ENCODE data around the gene PROB1.

PROB1 gene

GRCh38 chr5:139389701-139390638 is 4.9 kb downstream of the PROB1 start, which contains the start of gene MZB1:
Gene MZB1 (minus strand): TSS chr5:139389913. CDS start chr5:139389856, 57 bp downstream.
- H3K14ac ChIP-seq (ENCODE audit: low read length) = no peak within 1 kb of the TSS
- no peak within 1 kb of the TSS for H3K4ac ChIP-seq (ENCODE audit: low read length)
- H3K36me3 ChIP-seq (replicated peaks in 1 of 2; ENCODE audit: control insufficient read depth in 2 of 2, insufficient read depth in 2 of 2, low read length in 2 of 2) = no peaks in the 10 kb centered on the region
- peak within 1 kb of the TSS in 1 of 2 donors; percentile 23 for H3K4me3 ChIP-seq (ENCODE audit: low read length in 2 of 2)
- H3K23ac ChIP-seq (ENCODE audit: low read depth, low read length, poor library complexity) = no peak within 1 kb of the TSS
- H4K91ac ChIP-seq (ENCODE audit: low read depth, low read length, poor library complexity) = no peak within 1 kb of the TSS
- no CpG with 5 or more reads among the region's 11 CpGs for WGBS, 2 donors (ENCODE audit: extremely low coverage in 2 of 2, insufficient read length in 2 of 2, insufficient replicate concordance in 1 of 2)
- no peak within 1 kb of the TSS for H2BK12ac ChIP-seq (ENCODE audit: low read length)
- H3K79me1 ChIP-seq (ENCODE audit: low read depth, low read length) = peaks cover 2% of the 10 kb centered on the region
- H3K4me1 ChIP-seq (ENCODE audit: control insufficient read depth in 2 of 2, insufficient read depth in 1 of 2, low read depth in 1 of 2, low read length in 2 of 2) = peaks cover 2 to 9% of the 10 kb centered on the region in 2 donors
- peak within 1 kb of the TSS; percentile 32 for H2BK120ac ChIP-seq (ENCODE audit: low read depth, low read length)
- H2BK5ac ChIP-seq (ENCODE audit: low read length) = no peak within 1 kb of the TSS
- H3K9me3 ChIP-seq (replicated peaks in 1 of 2; ENCODE audit: control insufficient read depth in 2 of 2, insufficient read depth in 1 of 2, low read depth in 1 of 2, low read length in 2 of 2) = peaks cover 0 to 17% of the 10 kb centered on the region in 2 donors
- H2AK5ac ChIP-seq (ENCODE audit: low read depth, low read length) = no peak within 1 kb of the TSS
- H3K27me3 ChIP-seq (ENCODE audit: control insufficient read depth in 3 of 3, insufficient read depth in 3 of 3, low read depth in 1 of 3, low read length in 3 of 3) = peaks cover 24 to 57% (median 37%) of the 10 kb centered on the region in 3 experiments
- H3K27ac ChIP-seq (replicated peaks; ENCODE audit: low read length) = no peak within 1 kb of the TSS
- peak within 1 kb of the TSS; percentile 60 for H2BK15ac ChIP-seq (ENCODE audit: low read length)
- H3K18ac ChIP-seq (ENCODE audit: low read length) = no peak within 1 kb of the TSS
- H4K8ac ChIP-seq (ENCODE audit: low read depth, low read length) = no peak within 1 kb of the TSS
- H3K4me2 ChIP-seq (ENCODE audit: insufficient read depth, low read length, poor library complexity, severe bottlenecking) = no peak within 1 kb of the TSS
- peak within 1 kb of the TSS; percentile 69 for H2AFZ ChIP-seq (ENCODE audit: low read length)
- no peak for DNase-seq (ENCODE audit: low spot score)
- H3K9ac ChIP-seq (ENCODE audit: low read depth, low read length, poor library complexity) = peak within 1 kb of the TSS; percentile 27

DNA sequence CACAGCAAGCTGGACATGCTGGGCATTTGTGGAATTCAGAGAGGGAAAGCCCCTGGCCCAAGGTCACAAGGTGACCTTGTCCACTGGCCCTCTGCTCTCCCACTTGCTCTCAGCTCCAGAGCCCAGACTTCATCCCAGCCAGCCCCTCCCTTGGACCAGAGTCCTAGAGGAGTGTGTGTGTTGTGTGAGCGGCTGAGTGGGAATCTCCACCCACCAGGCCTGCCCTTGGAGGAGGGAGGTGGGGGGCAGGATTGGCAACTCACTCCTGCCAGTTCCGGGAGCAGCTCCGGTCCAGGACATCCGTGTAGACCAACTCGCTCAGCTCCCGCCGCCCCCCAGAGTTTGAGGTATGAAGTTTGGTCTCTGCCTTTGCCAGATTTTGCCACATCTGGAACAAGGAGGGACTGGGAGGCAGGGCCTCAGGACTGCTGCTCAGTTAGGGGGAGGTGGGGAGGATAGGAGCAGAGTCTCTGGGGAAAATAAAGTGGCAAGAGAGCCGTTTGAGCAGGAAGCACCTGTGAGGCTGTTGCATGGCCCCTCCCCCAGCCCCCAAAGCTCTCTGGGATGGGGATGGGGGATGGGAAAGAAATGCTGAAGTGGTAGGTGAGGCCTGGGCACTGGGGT is 6.6 kb downstream of the PROB1 start:
- H3K14ac ChIP-seq (ENCODE audit: low read length) = no peak overlapping the region
- DNase-seq (ENCODE audit: low spot score) = no peak
- no CpG with 5 or more reads among the region's 8 CpGs for WGBS, 2 donors (ENCODE audit: extremely low coverage in 2 of 2, insufficient read length in 2 of 2, insufficient replicate concordance in 1 of 2)

GRCh38 chr5:139387611-139388197 is 7.2 kb downstream of the PROB1 start:
- Histone ChIP-seq H2AFZ (ENCODE audit: low read length) (no peak overlapping the region), H3K4ac (ENCODE audit: low read length) (no peak overlapping the region), H3K4me2 (ENCODE audit: insufficient read depth, low read length, poor library complexity, severe bottlenecking) (no peak overlapping the region), H2AK5ac (ENCODE audit: low read depth, low read length) (peak overlapping the region; percentile 34), H3K23ac (ENCODE audit: low read depth, low read length, poor library complexity) (no peak overlapping the region), H3K79me1 (ENCODE audit: low read depth, low read length) (peaks cover under 1% of the 10 kb centered on the region), H3K4me3 (ENCODE audit: low read length in 2 of 2) (no peak overlapping the region), H3K36me3 (replicated peaks in 1 of 2; ENCODE audit: control insufficient read depth in 2 of 2, insufficient read depth in 2 of 2, low read length in 2 of 2) (no peaks in the 10 kb centered on the region), H3K9me3 (replicated peaks in 1 of 2; ENCODE audit: control insufficient read depth in 2 of 2, insufficient read depth in 1 of 2, low read depth in 1 of 2, low read length in 2 of 2) (peaks cover 0 to 3% of the 10 kb centered on the region in 2 donors), H4K91ac (ENCODE audit: low read depth, low read length, poor library complexity) (no peak overlapping the region), H2BK5ac (ENCODE audit: low read length) (no peak overlapping the region), H3K14ac (ENCODE audit: low read length) (no peak overlapping the region), H3K27ac (replicated peaks; ENCODE audit: low read length) (no peak overlapping the region), H3K18ac (ENCODE audit: low read length) (peak overlapping the region; percentile 18), H3K27me3 (ENCODE audit: control insufficient read depth in 3 of 3, insufficient read depth in 3 of 3, low read depth in 1 of 3, low read length in 3 of 3) (peaks cover 1 to 36% (median 14%) of the 10 kb centered on the region in 3 experiments), H3K9ac (ENCODE audit: low read depth, low read length, poor library complexity) (no peak overlapping the region), H4K8ac (ENCODE audit: low read depth, low read length) (no peak overlapping the region), H2BK12ac (ENCODE audit: low read length) (no peak overlapping the region), H2BK15ac (ENCODE audit: low read length) (no peak overlapping the region), H3K4me1 (ENCODE audit: control insufficient read depth in 2 of 2, insufficient read depth in 1 of 2, low read depth in 1 of 2, low read length in 2 of 2) (peaks cover 2 to 7% of the 10 kb centered on the region in 2 donors), H2BK120ac (ENCODE audit: low read depth, low read length) (no peak overlapping the region)
- no peak for DNase-seq (ENCODE audit: low spot score)
- WGBS, 2 donors (ENCODE audit: extremely low coverage in 2 of 2, insufficient read length in 2 of 2, insufficient replicate concordance in 1 of 2) = no CpG with 5 or more reads among the region's 10 CpGs

More for the DNA sequence above, 6.6 kb downstream of the PROB1 start:
- H3K18ac ChIP-seq (ENCODE audit: low read length) = no peak overlapping the region
- peaks cover 0 to 9% of the 10 kb centered on the region in 2 donors for H3K9me3 ChIP-seq (replicated peaks in 1 of 2; ENCODE audit: control insufficient read depth in 2 of 2, insufficient read depth in 1 of 2, low read depth in 1 of 2, low read length in 2 of 2)
- no peak overlapping the region for H4K8ac ChIP-seq (ENCODE audit: low read depth, low read length)
- no peak overlapping the region for H3K27ac ChIP-seq (replicated peaks; ENCODE audit: low read length)
- peak overlapping the region; percentile 76 for H2AFZ ChIP-seq (ENCODE audit: low read length)
- no peaks in the 10 kb centered on the region for H3K36me3 ChIP-seq (replicated peaks in 1 of 2; ENCODE audit: control insufficient read depth in 2 of 2, insufficient read depth in 2 of 2, low read length in 2 of 2)
- H3K4ac ChIP-seq (ENCODE audit: low read length) = no peak overlapping the region
- H3K23ac ChIP-seq (ENCODE audit: low read depth, low read length, poor library complexity) = no peak overlapping the region
- H4K91ac ChIP-seq (ENCODE audit: low read depth, low read length, poor library complexity) = no peak overlapping the region
- H3K4me1 ChIP-seq (ENCODE audit: control insufficient read depth in 2 of 2, insufficient read depth in 1 of 2, low read depth in 1 of 2, low read length in 2 of 2) = peaks cover 2 to 7% of the 10 kb centered on the region in 2 donors
- H3K4me2 ChIP-seq (ENCODE audit: insufficient read depth, low read length, poor library complexity, severe bottlenecking) = no peak overlapping the region
- peak overlapping the region; percentile 34 for H2AK5ac ChIP-seq (ENCODE audit: low read depth, low read length)
- H3K4me3 ChIP-seq (ENCODE audit: low read length in 2 of 2) = no peak overlapping the region
- H2BK5ac ChIP-seq (ENCODE audit: low read length) = no peak overlapping the region
- peaks cover 2% of the 10 kb centered on the region for H3K79me1 ChIP-seq (ENCODE audit: low read depth, low read length)
- H3K27me3 ChIP-seq (ENCODE audit: control insufficient read depth in 3 of 3, insufficient read depth in 3 of 3, low read depth in 1 of 3, low read length in 3 of 3) = peaks cover 7 to 42% (median 20%) of the 10 kb centered on the region in 3 experiments
- H2BK15ac ChIP-seq (ENCODE audit: low read length) = no peak overlapping the region
- no peak overlapping the region for H3K9ac ChIP-seq (ENCODE audit: low read depth, low read length, poor library complexity)
- no peak overlapping the region for H2BK120ac ChIP-seq (ENCODE audit: low read depth, low read length)
- no peak overlapping the region for H2BK12ac ChIP-seq (ENCODE audit: low read length)
